ENCODE data around the gene STAC2. TPM values are rescaled to one million over a fixed set of nuclear protein-coding genes. Genes with fewer than 3 reads are reported as not detected.
A peak's percentile ranks its signal among the peaks of the same experiment; 100 is the strongest.

STAC2 gene
- polyA plus RNA-seq, 1 experiment: not detected

- H3K36me3 ChIP-seq (ENCODE audit: control insufficient read depth, insufficient read depth, low read length): peaks cover 25% of the 10 kb centered on the region
- no peak for DNase-seq (ENCODE audit: low read depth)
- CTCF ChIA-PET: interaction anchor here (0.7 to 2.6 kb wide), 2 partner anchors 31 to 57 kb away, joined by 3 to 10 read pairs; no protein-coding TSS in a partner anchor
- no peak for TF ChIP-seq CTCF (IDR thresholded peaks at IDR 0.05; ENCODE audit: insufficient read depth, low read depth, low read length)
- H3K4me3 ChIP-seq (ENCODE audit: low read depth, low read length): peak overlapping the region; percentile 64
- POLR2A ChIA-PET: no interaction called here
- no peaks in the 10 kb centered on the region for H3K27me3 ChIP-seq (ENCODE audit: control insufficient read depth, insufficient read depth, low read length)
Observed at GRCh38 chr17:39200957-39201510, 24.7 kb downstream of the STAC2 start.

- ChIA-PET CTCF (interaction anchor here (1.5 to 2.8 kb wide), 4 partner anchors 26 to 44 kb away, joined by 5 to 11 read pairs (median 8); partner anchors contain the start of gene ARL5C), POLR2A (interaction anchor here (0.6 to 0.9 kb wide), 6 partner anchors 9 to 750 kb away, joined by 3 to 15 read pairs (median 5); no protein-coding TSS in a partner anchor)
- DNase-seq (ENCODE audit: low read depth): no peak
- peaks cover 25% of the 10 kb centered on the region for H3K36me3 ChIP-seq (ENCODE audit: control insufficient read depth, insufficient read depth, low read length)
- no peaks in the 10 kb centered on the region for H3K27me3 ChIP-seq (ENCODE audit: control insufficient read depth, insufficient read depth, low read length)
- peak within 1 kb of the TSS; percentile 64 for H3K4me3 ChIP-seq (ENCODE audit: low read depth, low read length)
- TF ChIP-seq CTCF (IDR thresholded peaks at IDR 0.05; ENCODE audit: insufficient read depth, low read depth, low read length): no peak
Observed at GRCh38 chr17:39200070-39200879, 25.5 kb downstream of the STAC2 start, which contains the start of gene RPL19. TSS of gene RPL19 (plus strand) at chr17:39200283. CDS start at chr17:39200345, 62 bp downstream.

- no peak for TF ChIP-seq CTCF (IDR thresholded peaks at IDR 0.05; ENCODE audit: insufficient read depth, low read depth, low read length)
- ChIA-PET CTCF (interaction anchor here (1.5 to 2.8 kb wide), 4 partner anchors 25 to 45 kb away, joined by 5 to 11 read pairs (median 8); partner anchors contain the start of gene ARL5C), POLR2A (interaction anchor here (0.6 to 0.9 kb wide), 6 partner anchors 9 to 749 kb away, joined by 3 to 15 read pairs (median 5); no protein-coding TSS in a partner anchor)
- H3K4me3 ChIP-seq (ENCODE audit: low read depth, low read length): peak overlapping the region; percentile 64
- H3K36me3 ChIP-seq (ENCODE audit: control insufficient read depth, insufficient read depth, low read length): peaks cover 22% of the 10 kb centered on the region
- H3K27me3 ChIP-seq (ENCODE audit: control insufficient read depth, insufficient read depth, low read length): no peaks in the 10 kb centered on the region
- peak; percentile 57 for DNase-seq (ENCODE audit: low read depth)
Observed at GRCh38 chr17:39199820-39200069, 26.0 kb downstream of the STAC2 start.

- POLR2A ChIA-PET: no interaction called here
- TF ChIP-seq CTCF (IDR thresholded peaks at IDR 0.05; ENCODE audit: insufficient read depth, low read depth, low read length): no peak
- no peaks in the 10 kb centered on the region for H3K27me3 ChIP-seq (ENCODE audit: control insufficient read depth, insufficient read depth, low read length)
- DNase-seq (ENCODE audit: low read depth): no peak
- peaks cover 18% of the 10 kb centered on the region for H3K36me3 ChIP-seq (ENCODE audit: control insufficient read depth, insufficient read depth, low read length)
- CTCF ChIA-PET: interaction anchor here (1.0 to 2.8 kb wide), 4 partner anchors 11 to 46 kb away, joined by 3 to 11 read pairs (median 4); partner anchors contain the start of gene ARL5C
- no peak overlapping the region for H3K4me3 ChIP-seq (ENCODE audit: low read depth, low read length)
Observed at GRCh38 chr17:39198186-39198566, 27.6 kb downstream of the STAC2 start.

Data from BJ (cell line).